ACHN (cell line): Measurements from ENCODE around the gene KLHDC7A.
"Not testable (repeated sequence)": the region's sequence is repeated elsewhere in the genome, so short reads cannot be mapped to it uniquely, and the experiment has no call there.

Experiments used
- DNase-seq: peaks from one replicate; pipeline ENCODE4 v3.0.0-alpha.2; 2015
- in situ Hi-C: cut with HindIII; loops from 2 replicates; pipeline ENCODE4 v1.10.0; 2017; ENCODE audit warnings: low sequenced_read_pairs, low pct_ligation_motif_present, low pct_unique_long_range_greater_than_20kb

The KLHDC7A gene

GRCh38 chr1:18480315-18481189 lies at the start of gene KLHDC7A:
KLHDC7A (plus strand) TSS chr1:18480930; CDS start chr1:18480982, 52 bp downstream.
- in situ Hi-C loops, result no loop called here
- DNase-seq, result peak; percentile 97

GRCh38 chr1:18434041-18434440 lies 46.7 kb upstream of the KLHDC7A start:
- in situ Hi-C loops, result no loop called here
- DNase-seq, result no peak

GRCh38 chr1:18440385-18441226 lies 40.1 kb upstream of the KLHDC7A start:
- no peak for DNase-seq
- in situ Hi-C loops, result no loop called here

- in situ Hi-C loops, result no loop called here
- no peak for DNase-seq
Observed at GRCh38 chr1:18443587-18444520, 36.9 kb upstream of the KLHDC7A start.

GRCh38 chr1:18444563-18444962 lies 36.2 kb upstream of the KLHDC7A start:
- in situ Hi-C loops, result no loop called here

GRCh38 chr1:18446751-18447150 lies 34.0 kb upstream of the KLHDC7A start:
- DNase-seq, result no peak
- in situ Hi-C loops, result no loop called here

More at GRCh38 chr1:18444563-18444962, 36.2 kb upstream of the KLHDC7A start:
- DNase-seq, result no peak

- in situ Hi-C loops, result no loop called here
- DNase-seq, result no peak
Observed at GRCh38 chr1:18447509-18448220, 33.1 kb upstream of the KLHDC7A start.

GRCh38 chr1:18448889-18449288 lies 31.8 kb upstream of the KLHDC7A start:
- in situ Hi-C loops, result no loop called here
- no peak for DNase-seq

- in situ Hi-C loops, result no loop called here
- peak; percentile 29 for DNase-seq
Observed at GRCh38 chr1:18452550-18452949, 28.2 kb upstream of the KLHDC7A start.

- DNase-seq, result no peak
- in situ Hi-C loops, result no loop called here
Observed at GRCh38 chr1:18458133-18459092, 22.3 kb upstream of the KLHDC7A start.

- in situ Hi-C loops, result no loop called here
Observed at GRCh38 chr1:18461656-18462055, 19.1 kb upstream of the KLHDC7A start.

GRCh38 chr1:18462517-18462916 lies 18.2 kb upstream of the KLHDC7A start:
- in situ Hi-C loops, DNase-seq: not testable (repeated sequence)

More at GRCh38 chr1:18461656-18462055, 19.1 kb upstream of the KLHDC7A start:
- DNase-seq, result no peak

- in situ Hi-C loops, result no loop called here
- no peak for DNase-seq
Observed at GRCh38 chr1:18463063-18463462, 17.7 kb upstream of the KLHDC7A start.

GRCh38 chr1:18463984-18464664 lies 16.6 kb upstream of the KLHDC7A start:
- no peak for DNase-seq
- in situ Hi-C loops, result no loop called here

- in situ Hi-C loops, result no loop called here
Observed at GRCh38 chr1:18464665-18465050, 16.1 kb upstream of the KLHDC7A start.

GRCh38 chr1:18466676-18467075 lies 14.1 kb upstream of the KLHDC7A start:
- in situ Hi-C loops, result no loop called here
- DNase-seq, result no peak

More at GRCh38 chr1:18464665-18465050, 16.1 kb upstream of the KLHDC7A start:
- no peak for DNase-seq
